Mesenchymal stem cell (in vitro differentiated cells and primary cell): ENCODE results near the gene TAAR8.
"Not testable (repeated sequence)": the region's sequence is repeated elsewhere in the genome, so short reads cannot be mapped to it uniquely, and the experiment has no call there.

Experiments used
- DNase-seq: peaks from one replicate; pipeline ENCODE4 v3.0.0-alpha.2; 2013
- H2AFZ ChIP-seq: one replicate; pipeline ENCODE4 v1.6.1; 2013; ENCODE audit warnings: low read depth, mild to moderate bottlenecking, control low read depth, inconsistent platforms, low read length, moderate library complexity
- H2AK5ac ChIP-seq: 2 replicates; pipeline ENCODE4 v1.6.1; 2013; ENCODE audit warnings: low read length, moderate library complexity, mild to moderate bottlenecking, inconsistent platforms; ENCODE audit not compliant: severe bottlenecking
- H2BK120ac ChIP-seq: one replicate; pipeline ENCODE4 v1.6.1; 2013; ENCODE audit warnings: low read depth, mild to moderate bottlenecking, inconsistent platforms, low read length, moderate library complexity
- H2BK12ac ChIP-seq, 2 experiments: one replicate each; pipeline ENCODE4 v1.6.1; 2013; ENCODE audit warnings: inconsistent platforms in 2 of 2, low read length in 2 of 2, mild to moderate bottlenecking in 2 of 2, moderate library complexity in 2 of 2, control low read depth in 1 of 2
- H2BK15ac ChIP-seq: one replicate; pipeline ENCODE4 v1.6.1; 2013; ENCODE audit warnings: mild to moderate bottlenecking, low read depth, inconsistent platforms; ENCODE audit not compliant: poor library complexity, severe bottlenecking
- H2BK5ac ChIP-seq: 2 replicates; pipeline ENCODE4 v1.6.1; 2013; ENCODE audit warnings: low read depth, mild to moderate bottlenecking, low read length, control low read depth, inconsistent platforms; ENCODE audit not compliant: poor library complexity, severe bottlenecking
- H3K14ac ChIP-seq, 2 experiments: one replicate each; pipeline ENCODE4 v1.6.1; 2013; ENCODE audit warnings: inconsistent platforms in 2 of 2, low read length in 2 of 2, control low read depth in 1 of 2, mild to moderate bottlenecking in 1 of 2, moderate library complexity in 1 of 2
- H3K18ac ChIP-seq, 2 experiments: one replicate each; pipeline ENCODE4 v1.6.1; 2013; ENCODE audit warnings: inconsistent platforms in 2 of 2, low read length in 2 of 2, control low read depth in 1 of 2, low read depth in 1 of 2, mild to moderate bottlenecking in 1 of 2
- H3K23ac ChIP-seq, 2 experiments: one replicate each; pipeline ENCODE4 v1.6.1; 2013; ENCODE audit warnings: inconsistent platforms in 2 of 2, low read length in 2 of 2, mild to moderate bottlenecking in 2 of 2, moderate library complexity in 2 of 2, control low read depth in 1 of 2
- H3K27ac ChIP-seq: 2 replicates; pipeline ENCODE4 v1.5.1; 2013; ENCODE audit warnings: mild to moderate bottlenecking, moderate library complexity, low read length, control low read depth, inconsistent platforms; ENCODE audit not compliant: poor library complexity, severe bottlenecking
- H3K27me3 ChIP-seq, 2 experiments: 2 replicates each; pipeline versions ENCODE4 v1.6.1 to v1.7.0; 2013; ENCODE audit warnings: low read length in 2 of 2, mild to moderate bottlenecking in 2 of 2, moderate library complexity in 2 of 2, control low read depth in 1 of 2, inconsistent platforms in 1 of 2; ENCODE audit not compliant: control insufficient read depth in 1 of 2, insufficient read depth in 1 of 2
- H3K36me3 ChIP-seq, 2 experiments: 2 replicates each; pipeline versions ENCODE4 v1.6.1 to v1.7.0; 2013; ENCODE audit warnings: low read length in 2 of 2, control low read depth in 1 of 2, inconsistent platforms in 1 of 2, low read depth in 1 of 2, mild to moderate bottlenecking in 1 of 2; ENCODE audit not compliant: insufficient read depth in 2 of 2, control insufficient read depth in 1 of 2
- H3K4ac ChIP-seq, 2 experiments: one replicate each; pipeline ENCODE4 v1.6.1; 2013; ENCODE audit warnings: inconsistent platforms in 2 of 2, low read length in 2 of 2, mild to moderate bottlenecking in 2 of 2, moderate library complexity in 2 of 2, control low read depth in 1 of 2, low read depth in 1 of 2
- H3K4me1 ChIP-seq: 2 replicates; pipeline ENCODE4 v1.6.1; 2013; ENCODE audit warnings: low read depth, low read length, control low read depth; ENCODE audit not compliant: control insufficient read depth, insufficient read depth
- H3K4me2 ChIP-seq: 2 replicates; pipeline ENCODE4 v1.6.1; 2013; ENCODE audit warnings: low read length, mild to moderate bottlenecking, inconsistent platforms; ENCODE audit not compliant: poor library complexity, severe bottlenecking
- H3K4me3 ChIP-seq, 2 experiments: 2 replicates each; pipeline versions ENCODE4 v1.5.1 to v1.7.0; 2013; ENCODE audit warnings: low read length in 2 of 2, mild to moderate bottlenecking in 2 of 2, control low read depth in 1 of 2, low read depth in 1 of 2; ENCODE audit not compliant: insufficient read depth in 1 of 2
- H3K79me1 ChIP-seq: replicated peaks from 2 replicates; pipeline ENCODE4 v1.6.1; 2013; ENCODE audit warnings: mild to moderate bottlenecking, control low read depth, low read length, inconsistent platforms; ENCODE audit not compliant: poor library complexity, severe bottlenecking
- H3K9ac ChIP-seq: 2 replicates; pipeline ENCODE4 v1.7.0; 2013; ENCODE audit warnings: mild to moderate bottlenecking, low read length, moderate library complexity
- H3K9me3 ChIP-seq: 2 replicates; pipeline ENCODE4 v1.7.0; 2013; ENCODE audit warnings: mild to moderate bottlenecking, low read length; ENCODE audit not compliant: control insufficient read depth
- H4K8ac ChIP-seq: one replicate; pipeline ENCODE4 v1.6.1; 2013; ENCODE audit warnings: inconsistent platforms, mild to moderate bottlenecking, low read length, moderate library complexity
- H4K91ac ChIP-seq: one replicate; pipeline ENCODE4 v1.6.1; 2013; ENCODE audit warnings: mild to moderate bottlenecking, low read length, inconsistent platforms
- WGBS: methylation state at CpG from one replicate; pipeline ENCODE4 v1.1.7; 2013; ENCODE audit warnings: mixed read lengths; 5-methylcytosine and 5-hydroxymethylcytosine counted together

The TAAR8 gene

GRCh38 chr6:132544826-132545225, 7.6 kb upstream of the TAAR8 start:
- Histone ChIP-seq H3K4me2 (no peak overlapping the region), H3K9ac (no peak overlapping the region), H3K23ac (no peak overlapping the region), H2BK5ac (no peak overlapping the region), H3K18ac (no peak overlapping the region), H2AFZ (no peak overlapping the region), H2BK15ac (no peak overlapping the region), H3K4me1 (no peaks in the 10 kb centered on the region), H3K9me3 (no peaks in the 10 kb centered on the region), H3K79me1 (no peaks in the 10 kb centered on the region), H4K8ac (no peak overlapping the region), H2AK5ac (no peak overlapping the region), H2BK120ac (no peak overlapping the region), H3K4ac (no peak overlapping the region), H2BK12ac (no peak overlapping the region), H3K27ac (no peak overlapping the region), H4K91ac (no peak overlapping the region), H3K14ac (no peak overlapping the region), H3K4me3 (no peak overlapping the region), H3K36me3 (no peaks in the 10 kb centered on the region), H3K27me3 (peaks cover 0 to 21% of the 10 kb centered on the region in 2 experiments)
- DNase-seq = no peak

GRCh38 chr6:132548746-132549463, 3.6 kb upstream of the TAAR8 start:
- Histone ChIP-seq H3K4me3 (no peak overlapping the region), H3K9ac (no peak overlapping the region), H3K4me1 (no peaks in the 10 kb centered on the region), H3K9me3 (no peaks in the 10 kb centered on the region), H3K27ac (no peak overlapping the region), H2BK12ac (no peak overlapping the region), H2BK5ac (no peak overlapping the region), H3K27me3 (peaks cover 8 to 21% of the 10 kb centered on the region in 2 experiments), H2AFZ (no peak overlapping the region), H3K4ac (no peak overlapping the region), H2AK5ac (no peak overlapping the region), H4K8ac (no peak overlapping the region), H3K4me2 (no peak overlapping the region), H2BK15ac (no peak overlapping the region), H2BK120ac (no peak overlapping the region), H3K14ac (no peak overlapping the region), H3K79me1 (no peaks in the 10 kb centered on the region), H3K18ac (no peak overlapping the region), H3K36me3 (no peaks in the 10 kb centered on the region), H3K23ac (no peak overlapping the region), H4K91ac (no peak overlapping the region)
- WGBS = 93% methylated on average over 4 of the region's 4 CpGs
- no peak for DNase-seq

- no peak overlapping the region for H3K18ac ChIP-seq
- H3K27ac ChIP-seq = no peak overlapping the region
- peaks cover 8 to 23% of the 10 kb centered on the region in 2 experiments for H3K27me3 ChIP-seq
- H3K23ac ChIP-seq = no peak overlapping the region
- no peak overlapping the region for H2AK5ac ChIP-seq
- no peak overlapping the region for H3K4ac ChIP-seq
- H3K14ac ChIP-seq = peak overlapping the region in 1 of 2 experiments; percentile 61
- H2BK120ac ChIP-seq = no peak overlapping the region
- H3K4me3 ChIP-seq = no peak overlapping the region
- H3K4me2 ChIP-seq = no peak overlapping the region
- DNase-seq = no peak
- H4K8ac ChIP-seq = no peak overlapping the region
- H2AFZ ChIP-seq = no peak overlapping the region
- no peak overlapping the region for H2BK12ac ChIP-seq
- H3K4me1 ChIP-seq = no peaks in the 10 kb centered on the region
- H2BK15ac ChIP-seq = no peak overlapping the region
- no peaks in the 10 kb centered on the region for H3K9me3 ChIP-seq
- no peak overlapping the region for H3K9ac ChIP-seq
- WGBS = 86% methylated on average over 4 of the region's 4 CpGs
- H3K36me3 ChIP-seq = no peaks in the 10 kb centered on the region
- no peaks in the 10 kb centered on the region for H3K79me1 ChIP-seq
- H4K91ac ChIP-seq = no peak overlapping the region
- no peak overlapping the region for H2BK5ac ChIP-seq
These were observed 1.3 kb upstream of the TAAR8 start for GRCh38 chr6:132551214-132551613.

- not testable (repeated sequence) for DNase-seq, H3K36me3 ChIP-seq, H3K27ac ChIP-seq, H2BK5ac ChIP-seq, H3K4me1 ChIP-seq, H3K14ac ChIP-seq, H3K23ac ChIP-seq, H3K4me3 ChIP-seq, H2BK12ac ChIP-seq, H2AK5ac ChIP-seq, H3K18ac ChIP-seq, H3K79me1 ChIP-seq, H2BK15ac ChIP-seq, H3K4ac ChIP-seq, H3K4me2 ChIP-seq, H3K9me3 ChIP-seq, H4K8ac ChIP-seq, H3K9ac ChIP-seq, H4K91ac ChIP-seq, H2BK120ac ChIP-seq, H2AFZ ChIP-seq
- 73% methylated on average over 1 of the region's 3 CpGs for WGBS
- peaks cover 7 to 30% of the 10 kb centered on the region in 2 experiments for H3K27me3 ChIP-seq
These were observed 7.6 kb downstream of the TAAR8 start for GRCh38 chr6:132560087-132560486.
